ENCODE measurements around the gene GNA14. TPM values are rescaled to one million over a fixed set of nuclear protein-coding genes. Genes with fewer than 3 reads are reported as not detected.

GNA14 gene
- total and polyA plus RNA-seq, 12 donors: 1.7 to 11.9 (median 2.9) TPM

DNA sequence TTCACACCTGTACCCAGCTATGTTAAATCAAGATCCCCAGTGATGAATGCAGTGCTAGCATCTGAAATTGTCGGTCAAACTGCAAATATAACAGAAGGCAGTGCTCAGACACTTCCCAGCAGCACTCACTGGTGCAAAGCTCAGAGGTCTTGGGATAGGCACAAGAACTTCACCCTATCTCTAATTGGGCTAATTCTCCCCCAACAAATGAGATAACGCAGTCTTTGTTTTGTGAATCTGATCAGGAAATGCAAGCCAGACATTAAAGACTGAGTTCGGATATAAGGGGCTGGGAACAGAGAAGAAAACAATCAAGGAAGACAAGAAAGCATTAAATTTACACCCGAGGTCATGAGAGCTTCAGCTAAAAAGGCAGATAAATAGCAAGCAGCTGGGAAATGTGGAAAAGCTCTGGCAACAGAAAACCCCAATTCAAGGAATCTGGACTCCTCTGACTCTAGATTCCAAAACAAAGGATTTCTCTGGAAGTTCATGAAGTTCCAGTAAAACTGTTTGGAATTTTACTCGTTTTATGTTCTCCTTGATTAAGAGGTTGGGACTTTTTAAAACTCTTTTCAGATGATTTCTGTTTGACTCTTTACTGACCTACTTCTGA, 65.1 kb downstream of the GNA14 start:
- Histone ChIP-seq H3K27ac (peak overlapping the region in 2 of 5 donors; percentile 17 to 40), H3K36me3 (replicated peaks in 1 of 2) (no peaks in the 10 kb centered on the region), H3K27me3 (no peaks in the 10 kb centered on the region), H3K9me3 (replicated peaks in 1 of 3) (no peaks in the 10 kb centered on the region), H3K4me1 (replicated peaks in 1 of 2) (peaks cover 0 to 1% of the 10 kb centered on the region in 2 donors), H3K4me3 (no peak overlapping the region)
- no peak for DNase-seq
- intact Hi-C loops (cut with DNase I): no loop called here
- WGBS, 4 donors: 30 to 35% (median 33%) methylated on average over 5 of the region's 5 CpGs
- TF ChIP-seq, protein P1, sequence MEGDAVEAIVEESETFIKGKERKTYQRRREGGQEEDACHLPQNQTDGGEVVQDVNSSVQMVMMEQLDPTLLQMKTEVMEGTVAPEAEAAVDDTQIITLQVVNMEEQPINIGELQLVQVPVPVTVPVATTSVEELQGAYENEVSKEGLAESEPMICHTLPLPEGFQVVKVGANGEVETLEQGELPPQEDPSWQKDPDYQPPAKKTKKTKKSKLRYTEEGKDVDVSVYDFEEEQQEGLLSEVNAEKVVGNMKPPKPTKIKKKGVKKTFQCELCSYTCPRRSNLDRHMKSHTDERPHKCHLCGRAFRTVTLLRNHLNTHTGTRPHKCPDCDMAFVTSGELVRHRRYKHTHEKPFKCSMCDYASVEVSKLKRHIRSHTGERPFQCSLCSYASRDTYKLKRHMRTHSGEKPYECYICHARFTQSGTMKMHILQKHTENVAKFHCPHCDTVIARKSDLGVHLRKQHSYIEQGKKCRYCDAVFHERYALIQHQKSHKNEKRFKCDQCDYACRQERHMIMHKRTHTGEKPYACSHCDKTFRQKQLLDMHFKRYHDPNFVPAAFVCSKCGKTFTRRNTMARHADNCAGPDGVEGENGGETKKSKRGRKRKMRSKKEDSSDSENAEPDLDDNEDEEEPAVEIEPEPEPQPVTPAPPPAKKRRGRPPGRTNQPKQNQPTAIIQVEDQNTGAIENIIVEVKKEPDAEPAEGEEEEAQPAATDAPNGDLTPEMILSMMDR (IDR thresholded peaks at IDR 0.05): no peak
- no peak for TF ChIP-seq POLR2A (IDR thresholded peaks at IDR 0.05)

- intact Hi-C loops (cut with DNase I): no loop called here
- WGBS, 4 donors: 71 to 77% (median 73%) methylated on average over 3 of the region's 3 CpGs
- no peaks in the 10 kb centered on the region for H3K27me3 ChIP-seq
- no peaks in the 10 kb centered on the region for H3K36me3 ChIP-seq (replicated peaks in 1 of 2)
- H3K4me3 ChIP-seq: no peak overlapping the region
- H3K9me3 ChIP-seq (replicated peaks in 1 of 3): no peaks in the 10 kb centered on the region
- DNase-seq: no peak
- no peaks in the 10 kb centered on the region for H3K4me1 ChIP-seq (replicated peaks in 1 of 2)
- peak overlapping the region in 1 of 5 donors; percentile 34 for H3K27ac ChIP-seq
- TF ChIP-seq, protein P1 (IDR thresholded peaks at IDR 0.05): no peak
- no peak for TF ChIP-seq POLR2A (IDR thresholded peaks at IDR 0.05)
Measured at GRCh38 chr9:77582525-77582924, 65.6 kb downstream of the GNA14 start.

GRCh38 chr9:77575785-77576184, 72.3 kb downstream of the GNA14 start:
- Histone ChIP-seq H3K4me1 (replicated peaks in 1 of 2) (no peaks in the 10 kb centered on the region), H3K9me3 (replicated peaks in 1 of 3) (no peaks in the 10 kb centered on the region), H3K4me3 (no peak overlapping the region), H3K27ac (no peak overlapping the region), H3K27me3 (no peaks in the 10 kb centered on the region), H3K36me3 (replicated peaks in 1 of 2) (no peaks in the 10 kb centered on the region)
- no peak for DNase-seq
- intact Hi-C loops (cut with DNase I): no loop called here
- TF ChIP-seq, protein P1 (IDR thresholded peaks at IDR 0.05): no peak
- no peak for TF ChIP-seq POLR2A (IDR thresholded peaks at IDR 0.05)
- 51 to 55% (median 55%) methylated on average over 2 of the region's 2 CpGs for WGBS, 4 donors

- H3K4me3 ChIP-seq: no peak overlapping the region
- H3K27ac ChIP-seq: no peak overlapping the region
- 47 to 65% (median 54%) methylated on average over 4 of the region's 4 CpGs for WGBS, 4 donors
- no peaks in the 10 kb centered on the region for H3K36me3 ChIP-seq (replicated peaks in 1 of 2)
- no peaks in the 10 kb centered on the region for H3K4me1 ChIP-seq (replicated peaks in 1 of 2)
- intact Hi-C loops (cut with DNase I): loop anchor here in 1 of 2 donors (10.0 kb wide), 1 partner anchor 65 kb away; no protein-coding TSS in a partner anchor
- no peaks in the 10 kb centered on the region for H3K27me3 ChIP-seq
- TF ChIP-seq POLR2A (IDR thresholded peaks at IDR 0.05): no peak
- TF ChIP-seq, protein P1 (IDR thresholded peaks at IDR 0.05): no peak
- no peaks in the 10 kb centered on the region for H3K9me3 ChIP-seq (replicated peaks in 1 of 3)
- no peak for DNase-seq
Measured at GRCh38 chr9:77569335-77569734, 78.8 kb downstream of the GNA14 start.
